Activated CD8-positive, alpha-beta T cell treated with anti-CD3 and anti-CD28 coated beads, Interleukin-2, amount 10 ng/mL, durations not matched to agents 7 days and 5 days (primary cell): ENCODE measurements around the gene GRSF1. TPM values are rescaled to one million over a fixed set of nuclear protein-coding genes. Genes with fewer than 3 reads are reported as not detected.
A peak's percentile ranks its signal among the peaks of the same experiment; 100 is the strongest.

Experiments used
- ATAC-seq: fragments of 150-1000 bp; cut with Tn5 transposase; one replicate; pipeline ENCODE4 v1.10.0; 2021; ENCODE audit warnings: moderate library complexity
- CTCF ChIA-PET: fragments of 350-600 bp; sonication (Branson Sonifier 250); formaldehyde crosslinking; loops from one replicate; lab custom pipeline; 2021; ENCODE audit warnings: antibody characterized with exemption; lab: Charles Lee
- POLR2A ChIA-PET: fragments of 350-600 bp; sonication (Branson Sonifier 250); formaldehyde crosslinking; loops from one replicate; lab custom pipeline; 2021; ENCODE audit warnings: antibody characterized with exemption; lab: Charles Lee
- DNase-seq: peaks from one replicate; pipeline ENCODE4 v3.0.0-alpha.2; 2020
- H3K27ac Mint-ChIP-seq: one replicate; pipeline ENCODE4 v1.8.0; 2021; ENCODE audit warnings: mild to moderate bottlenecking, mixed read lengths
- H3K27me3 Mint-ChIP-seq: one replicate; pipeline ENCODE4 v1.8.0; 2021; ENCODE audit warnings: low read depth, mixed read lengths
- H3K36me3 Mint-ChIP-seq: one replicate; pipeline ENCODE4 v1.8.0; 2021; ENCODE audit warnings: low read depth, mixed read lengths
- H3K4me1 Mint-ChIP-seq: one replicate; pipeline ENCODE4 v1.8.0; 2021; ENCODE audit warnings: low read depth, mixed read lengths
- H3K4me3 Mint-ChIP-seq: one replicate; pipeline ENCODE4 v1.8.0; 2021; ENCODE audit warnings: mild to moderate bottlenecking, mixed read lengths
- H3K9me3 Mint-ChIP-seq: one replicate; pipeline ENCODE4 v1.8.0; 2022; ENCODE audit warnings: mixed read lengths; ENCODE audit not compliant: insufficient read depth
- total RNA-seq, 2 experiments: library from RNA; stranded (reverse); gene quantifications; one replicate each; pipeline ENCODE4 v1.2.3, GENCODE V29; 2021

Gene GRSF1, protein sequence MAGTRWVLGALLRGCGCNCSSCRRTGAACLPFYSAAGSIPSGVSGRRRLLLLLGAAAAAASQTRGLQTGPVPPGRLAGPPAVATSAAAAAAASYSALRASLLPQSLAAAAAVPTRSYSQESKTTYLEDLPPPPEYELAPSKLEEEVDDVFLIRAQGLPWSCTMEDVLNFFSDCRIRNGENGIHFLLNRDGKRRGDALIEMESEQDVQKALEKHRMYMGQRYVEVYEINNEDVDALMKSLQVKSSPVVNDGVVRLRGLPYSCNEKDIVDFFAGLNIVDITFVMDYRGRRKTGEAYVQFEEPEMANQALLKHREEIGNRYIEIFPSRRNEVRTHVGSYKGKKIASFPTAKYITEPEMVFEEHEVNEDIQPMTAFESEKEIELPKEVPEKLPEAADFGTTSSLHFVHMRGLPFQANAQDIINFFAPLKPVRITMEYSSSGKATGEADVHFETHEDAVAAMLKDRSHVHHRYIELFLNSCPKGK
- 10 to 100 TPM; 67.9 to 69.2 TPM for total RNA-seq

DNA sequence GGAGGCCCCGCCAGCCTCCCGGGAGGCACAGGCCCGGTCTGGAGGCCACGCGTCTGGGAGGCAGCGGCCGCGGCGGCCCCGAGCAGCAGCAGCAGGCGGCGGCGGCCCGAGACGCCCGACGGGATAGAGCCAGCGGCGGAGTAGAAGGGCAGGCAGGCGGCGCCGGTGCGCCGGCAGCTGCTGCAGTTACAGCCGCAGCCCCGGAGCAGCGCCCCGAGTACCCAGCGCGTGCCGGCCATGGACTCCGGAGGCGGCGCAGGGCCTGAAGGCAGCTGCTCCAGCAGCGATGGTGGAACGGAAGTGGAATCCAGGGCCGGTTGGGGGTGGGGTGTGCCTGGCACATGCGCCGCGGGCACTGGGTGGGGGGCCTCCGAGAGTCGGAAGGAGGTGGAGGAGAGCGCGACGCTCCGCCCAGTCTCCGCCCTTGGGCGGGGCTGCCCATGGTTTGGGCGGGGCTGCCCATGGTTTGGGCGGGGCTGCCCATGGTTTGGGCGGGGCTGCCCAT, at the start of gene GRSF1:
Gene GRSF1 (minus strand): TSS at position 302 of the 505 bp plus-strand sequence. CDS start 63 bp downstream, at position 239.
- ChIA-PET POLR2A (interaction anchor here (0.7 to 2.3 kb wide), 11 partner anchors 12 to 165 kb away, joined by 3 to 25 read pairs (median 6); partner anchors contain the start of genes DCK and MOB1B), CTCF (interaction anchor here (0.6 to 4.6 kb wide), 5 partner anchors 8 to 164 kb away, joined by 3 to 46 read pairs (median 3); partner anchors contain the start of gene DCK)
- Mint-ChIP-seq H3K4me3 (peak within 1 kb of the TSS; percentile 97), H3K27me3 (no peaks in the 10 kb centered on the region), H3K9me3 (no peaks in the 10 kb centered on the region), H3K4me1 (peaks cover 34% of the 10 kb centered on the region), H3K36me3 (peaks cover 23% of the 10 kb centered on the region), H3K27ac (peak within 1 kb of the TSS; percentile 97)
- peak; percentile 96 for DNase-seq
- peak; percentile 91 for ATAC-seq

DNA sequence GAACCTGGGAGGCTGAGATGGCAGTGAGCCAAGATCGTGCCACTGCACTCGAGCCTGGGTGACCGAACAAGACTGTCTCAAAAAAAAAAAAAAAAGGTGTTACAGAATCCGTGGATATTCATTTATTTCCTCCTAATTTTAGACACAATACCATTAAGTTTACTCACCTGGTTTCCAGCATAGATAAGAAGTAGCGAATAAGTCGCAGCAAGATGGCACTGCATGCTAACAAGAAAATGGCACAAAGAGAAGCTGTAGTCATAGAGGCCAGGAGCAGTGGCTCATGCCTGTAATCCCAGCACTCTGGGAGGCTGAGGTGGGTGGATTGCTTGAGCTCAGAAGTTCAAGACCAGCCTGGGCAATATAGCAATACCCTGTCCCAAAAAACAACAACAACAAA, 45.5 kb upstream of the GRSF1 start:
- no peaks in the 10 kb centered on the region for H3K27me3 Mint-ChIP-seq
- H3K4me3 Mint-ChIP-seq: no peak overlapping the region
- ATAC-seq (no peak), DNase-seq (no peak)
- ChIA-PET POLR2A (no interaction called here), CTCF (interaction anchor here (0.6 to 0.7 kb wide), 2 partner anchors 17 to 43 kb away, joined by 3 read pairs; no protein-coding TSS in a partner anchor)
- H3K27ac Mint-ChIP-seq: no peak overlapping the region
- H3K9me3 Mint-ChIP-seq: no peaks in the 10 kb centered on the region
- no peaks in the 10 kb centered on the region for H3K4me1 Mint-ChIP-seq
- H3K36me3 Mint-ChIP-seq: no peaks in the 10 kb centered on the region

DNA sequence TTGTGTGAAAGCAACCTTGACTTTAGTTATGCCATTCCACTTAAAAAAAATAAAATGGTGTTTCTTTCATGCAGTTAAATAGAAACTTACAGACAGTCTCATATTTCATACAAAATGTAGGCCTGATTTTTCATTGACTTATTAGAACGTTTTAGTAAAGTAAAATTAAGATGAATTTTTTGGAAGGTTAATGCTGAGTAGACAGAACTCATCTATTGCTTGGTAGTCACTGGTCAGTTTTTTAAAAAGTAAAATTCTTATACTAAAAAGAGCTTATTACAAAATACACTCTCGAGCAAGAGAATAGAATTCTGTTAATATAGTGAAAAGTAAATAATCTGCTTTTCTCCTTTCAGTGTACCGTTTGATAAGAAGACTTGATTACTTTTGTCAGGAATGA, 41.0 kb upstream of the GRSF1 start:
- Mint-ChIP-seq H3K9me3 (no peaks in the 10 kb centered on the region), H3K4me1 (no peaks in the 10 kb centered on the region), H3K27me3 (no peaks in the 10 kb centered on the region), H3K4me3 (no peak overlapping the region), H3K27ac (no peak overlapping the region), H3K36me3 (no peaks in the 10 kb centered on the region)
- ATAC-seq: no peak
- DNase-seq: no peak
- ChIA-PET POLR2A (no interaction called here), CTCF (no interaction called here)

DNA sequence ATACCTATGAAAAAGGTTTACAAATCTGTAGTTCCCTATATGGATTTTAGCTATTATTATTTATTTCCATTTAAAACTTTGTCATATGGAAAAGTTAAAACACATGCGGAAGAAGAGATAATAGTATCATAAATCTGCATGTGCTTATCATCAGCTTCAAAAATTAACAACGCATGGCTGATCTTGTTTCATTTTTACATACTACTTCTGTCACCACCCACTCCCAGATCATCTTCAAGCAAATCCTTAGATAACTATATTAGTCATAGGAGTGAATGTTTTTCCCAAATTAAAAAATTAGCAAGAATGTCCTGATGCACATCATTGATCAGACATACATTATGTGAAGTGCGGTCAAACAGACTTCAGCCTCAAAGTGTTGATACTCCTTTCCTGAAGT, 37.9 kb upstream of the GRSF1 start:
- Mint-ChIP-seq H3K4me1 (no peaks in the 10 kb centered on the region), H3K27ac (no peak overlapping the region), H3K36me3 (no peaks in the 10 kb centered on the region), H3K9me3 (no peaks in the 10 kb centered on the region), H3K4me3 (no peak overlapping the region), H3K27me3 (no peaks in the 10 kb centered on the region)
- no peak for DNase-seq
- ChIA-PET CTCF (no interaction called here), POLR2A (no interaction called here)
- ATAC-seq: no peak

DNA sequence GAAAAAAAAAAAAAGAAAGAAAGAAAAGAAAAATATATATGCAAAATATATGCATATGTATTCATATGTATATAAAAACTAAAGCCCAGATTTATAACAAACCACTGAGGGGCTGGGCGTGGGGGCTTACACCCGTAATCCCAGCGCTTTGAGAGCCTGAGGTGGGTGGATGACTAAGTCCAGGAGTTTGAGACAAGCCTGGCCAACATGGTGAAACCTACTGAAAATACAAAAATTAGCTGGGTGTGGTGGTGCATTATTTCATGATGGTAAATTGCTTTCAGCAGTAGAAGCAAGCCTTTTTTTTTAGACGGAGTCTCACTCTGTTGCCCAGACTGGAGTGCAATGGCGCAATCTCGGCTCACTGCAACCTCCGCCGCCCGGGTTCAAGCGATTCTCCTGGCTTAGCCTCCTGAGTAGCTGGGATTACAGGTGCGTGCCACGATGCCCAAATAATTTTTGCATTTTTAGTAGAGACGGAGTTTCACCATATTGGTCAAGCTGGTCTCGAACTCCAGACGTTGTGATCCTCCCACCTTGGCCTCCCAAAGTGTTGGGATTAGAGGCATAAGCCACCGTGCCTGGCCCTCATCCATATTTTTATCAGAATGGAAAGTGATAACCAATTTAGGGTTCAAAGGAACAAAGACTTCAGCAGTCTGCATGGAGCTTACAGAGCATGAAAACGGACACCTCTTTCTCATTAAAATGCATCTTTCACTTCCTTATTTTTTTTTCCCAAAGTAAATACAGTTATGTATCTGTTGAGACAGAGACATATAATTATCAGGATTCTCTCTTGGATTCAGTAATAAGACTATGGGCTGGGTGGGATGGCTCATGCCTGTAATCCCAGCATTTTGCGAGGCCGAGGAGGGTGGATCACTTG, 34.8 kb upstream of the GRSF1 start:
- ATAC-seq: no peak
- CTCF ChIA-PET: interaction anchor here (0.5 kb wide), 1 partner anchor 1121 kb away, joined by 3 read pairs; no protein-coding TSS in a partner anchor
- no peak for DNase-seq
- Mint-ChIP-seq H3K36me3 (no peaks in the 10 kb centered on the region), H3K27me3 (no peaks in the 10 kb centered on the region), H3K9me3 (no peaks in the 10 kb centered on the region), H3K27ac (no peak overlapping the region), H3K4me1 (no peaks in the 10 kb centered on the region), H3K4me3 (no peak overlapping the region)
- POLR2A ChIA-PET: no interaction called here

DNA sequence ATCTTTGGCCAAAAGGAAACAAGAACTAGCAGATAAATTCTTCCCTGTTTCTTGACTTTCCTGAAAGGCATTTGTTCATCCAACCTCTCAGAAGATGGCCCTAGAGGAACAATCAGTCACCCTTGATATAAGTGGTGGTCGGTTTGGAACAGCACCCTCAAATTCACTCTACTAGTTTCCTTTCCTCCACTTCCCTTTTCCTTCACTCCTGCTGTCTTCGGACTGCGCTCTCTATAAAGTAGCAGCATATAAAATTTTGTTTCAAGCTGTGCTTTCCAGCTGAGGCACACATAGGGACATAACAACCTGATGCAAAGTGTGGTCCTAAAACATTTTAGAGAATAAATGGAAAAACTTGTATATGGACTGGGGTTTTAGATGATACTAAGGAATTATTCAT, 33.5 kb upstream of the GRSF1 start:
- Mint-ChIP-seq H3K27ac (no peak overlapping the region), H3K4me1 (no peaks in the 10 kb centered on the region), H3K27me3 (no peaks in the 10 kb centered on the region), H3K36me3 (no peaks in the 10 kb centered on the region), H3K4me3 (no peak overlapping the region), H3K9me3 (no peaks in the 10 kb centered on the region)
- DNase-seq: no peak
- CTCF ChIA-PET: no interaction called here
- POLR2A ChIA-PET: no interaction called here
- ATAC-seq: no peak

DNA sequence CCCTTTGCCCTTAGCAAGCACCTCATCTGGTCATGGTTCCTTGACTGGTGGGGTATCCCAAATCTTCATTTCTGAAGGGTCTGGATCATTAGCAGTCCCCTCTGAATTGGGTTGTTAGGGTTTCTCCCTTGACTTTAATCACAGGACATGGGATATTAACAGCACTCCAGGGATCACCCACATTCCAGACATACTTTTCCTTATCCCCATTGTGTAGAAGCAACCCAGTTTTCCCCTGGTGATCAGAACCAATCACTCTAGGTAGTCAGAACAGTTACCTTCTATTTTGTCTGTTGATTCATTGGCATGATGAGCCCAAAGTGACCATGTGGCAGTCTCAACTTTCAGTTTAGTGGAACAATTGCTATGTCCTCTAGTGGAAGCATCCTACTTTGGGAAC, 29.1 kb upstream of the GRSF1 start:
- ChIA-PET POLR2A (interaction anchor here (0.5 kb wide), 1 partner anchor 15 kb away, joined by 3 read pairs; no protein-coding TSS in a partner anchor), CTCF (no interaction called here)
- Mint-ChIP-seq H3K27ac (no peak overlapping the region), H3K27me3 (no peaks in the 10 kb centered on the region), H3K36me3 (no peaks in the 10 kb centered on the region), H3K9me3 (no peaks in the 10 kb centered on the region), H3K4me1 (no peaks in the 10 kb centered on the region), H3K4me3 (no peak overlapping the region)
- ATAC-seq: no peak
- DNase-seq: no peak

DNA sequence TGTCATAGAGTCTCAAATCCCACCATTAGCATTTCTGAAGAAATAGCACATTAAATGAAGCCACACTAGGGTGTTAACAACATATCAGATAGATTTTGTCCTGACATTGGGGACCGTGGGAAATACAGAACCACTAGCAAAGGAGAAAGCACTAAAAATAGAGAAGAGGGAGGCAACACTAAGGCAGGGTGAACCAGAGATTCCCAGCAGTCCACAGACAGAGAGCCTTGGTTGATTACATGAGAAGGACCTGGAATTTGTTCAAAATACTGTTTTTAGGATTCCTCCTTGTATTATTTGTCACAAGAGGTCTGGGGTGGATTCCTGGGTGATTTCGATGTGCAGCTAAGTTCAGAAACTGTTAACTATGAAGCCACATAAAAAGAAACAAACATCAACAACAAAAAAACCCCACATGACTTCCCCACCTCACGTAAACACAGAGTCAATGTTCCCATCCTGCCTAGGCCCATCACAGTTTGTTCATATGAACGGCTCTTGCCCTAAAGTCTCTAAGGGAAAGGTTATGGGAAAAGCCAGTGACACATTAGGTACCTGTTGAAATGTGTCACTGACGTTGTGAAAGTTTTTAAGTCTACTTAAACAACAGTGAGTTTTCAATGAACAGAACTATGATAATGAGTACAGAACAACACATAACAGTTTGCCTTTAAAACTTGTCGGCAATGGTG, 23.6 kb upstream of the GRSF1 start:
- DNase-seq (no peak), ATAC-seq (no peak)
- Mint-ChIP-seq H3K27me3 (no peaks in the 10 kb centered on the region), H3K4me3 (no peak overlapping the region), H3K4me1 (peaks cover 1% of the 10 kb centered on the region), H3K27ac (no peak overlapping the region), H3K9me3 (no peaks in the 10 kb centered on the region), H3K36me3 (no peaks in the 10 kb centered on the region)
- CTCF ChIA-PET: interaction anchor here (1.0 kb wide), 1 partner anchor 38 kb away, joined by 3 read pairs; no protein-coding TSS in a partner anchor
- POLR2A ChIA-PET: no interaction called here

DNA sequence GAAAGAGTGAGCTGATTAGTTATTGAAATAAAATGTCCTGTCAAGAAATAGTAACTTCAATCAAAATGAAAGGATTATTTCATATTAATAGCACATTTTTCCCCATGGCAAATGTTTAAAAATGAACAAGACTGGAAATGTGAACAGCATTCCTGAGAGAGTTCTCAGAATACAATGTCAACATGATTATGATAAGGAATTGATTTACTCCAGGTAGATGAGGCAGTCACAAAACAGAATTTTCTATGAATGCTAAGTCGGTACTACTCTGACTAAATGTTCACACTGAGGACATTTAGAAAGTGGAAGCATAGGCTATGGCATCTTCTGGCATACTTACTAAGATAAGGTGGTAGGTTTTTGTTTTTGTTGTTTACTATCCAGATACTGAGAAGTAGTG, 19.4 kb upstream of the GRSF1 start:
- peaks cover 1% of the 10 kb centered on the region for H3K4me1 Mint-ChIP-seq
- ChIA-PET POLR2A (no interaction called here), CTCF (interaction anchor here (1.3 kb wide), 1 partner anchor 151 kb away, joined by 3 read pairs; no protein-coding TSS in a partner anchor)
- no peak overlapping the region for H3K4me3 Mint-ChIP-seq
- H3K36me3 Mint-ChIP-seq: no peaks in the 10 kb centered on the region
- no peak for ATAC-seq
- no peak overlapping the region for H3K27ac Mint-ChIP-seq
- no peaks in the 10 kb centered on the region for H3K9me3 Mint-ChIP-seq
- no peak for DNase-seq
- no peaks in the 10 kb centered on the region for H3K27me3 Mint-ChIP-seq

DNA sequence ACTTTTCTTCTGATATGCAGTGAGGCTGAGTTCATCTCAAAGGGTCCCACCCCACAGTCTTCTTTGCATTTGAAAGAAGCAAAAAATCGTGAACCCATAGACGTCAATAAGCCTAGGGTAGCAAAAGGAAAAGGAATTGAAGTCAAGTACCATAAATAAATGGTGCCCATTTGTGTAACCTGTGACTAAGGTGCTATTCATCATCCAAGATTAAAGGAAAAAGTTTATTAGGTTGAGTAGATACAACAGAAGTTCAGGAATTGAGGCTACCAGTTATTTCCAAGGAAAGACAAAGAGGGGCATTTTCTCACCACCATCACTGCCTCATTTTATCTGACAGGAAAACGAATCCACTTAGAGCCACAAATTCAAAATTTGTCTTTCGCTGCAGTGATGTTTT, 18.8 kb upstream of the GRSF1 start:
- Mint-ChIP-seq H3K9me3 (no peaks in the 10 kb centered on the region), H3K36me3 (no peaks in the 10 kb centered on the region), H3K27me3 (no peaks in the 10 kb centered on the region), H3K27ac (no peak overlapping the region), H3K4me3 (no peak overlapping the region), H3K4me1 (peaks cover 1% of the 10 kb centered on the region)
- ATAC-seq (no peak), DNase-seq (no peak)
- CTCF ChIA-PET: interaction anchor here (1.0 to 1.3 kb wide), 2 partner anchors 15 to 152 kb away, joined by 3 read pairs; no protein-coding TSS in a partner anchor
- POLR2A ChIA-PET: no interaction called here

DNA sequence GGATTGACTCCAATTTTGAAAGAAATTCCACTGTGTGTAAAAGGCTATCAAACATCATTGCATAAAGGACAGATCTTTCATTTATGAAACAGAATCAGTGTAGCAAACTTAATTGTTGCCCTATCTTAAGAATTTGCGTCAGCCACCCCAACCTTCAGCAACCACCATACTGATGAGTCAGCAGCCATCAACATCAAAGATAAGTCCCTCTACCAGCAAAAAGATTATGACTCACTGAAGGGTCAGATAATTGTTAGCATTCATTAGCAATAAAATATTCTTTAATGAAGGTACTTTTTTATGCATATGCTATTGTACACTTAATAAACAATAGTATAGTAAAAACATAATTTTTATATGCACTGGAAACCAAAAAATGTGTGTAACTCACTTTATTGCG, 15.8 kb upstream of the GRSF1 start:
- ATAC-seq: no peak
- Mint-ChIP-seq H3K4me1 (no peaks in the 10 kb centered on the region), H3K9me3 (no peaks in the 10 kb centered on the region)

More for the DNA sequence above, 15.8 kb upstream of the GRSF1 start:
- Mint-ChIP-seq H3K27ac (no peak overlapping the region), H3K27me3 (no peaks in the 10 kb centered on the region), H3K36me3 (no peaks in the 10 kb centered on the region), H3K4me3 (no peak overlapping the region)
- ChIA-PET POLR2A (no interaction called here), CTCF (no interaction called here)
- no peak for DNase-seq
